Measurements from ENCODE around the gene FICD. TPM values are rescaled to one million over a fixed set of nuclear protein-coding genes. Genes with fewer than 3 reads are reported as not detected.
"Not testable (repeated sequence)": the region's sequence is repeated elsewhere in the genome, so short reads cannot be mapped to it uniquely, and the experiment has no call there.

Gene FICD
- total and polyA plus RNA-seq, 2 donors from 2014 or later: 5.1 to 8.5 TPM

DNA sequence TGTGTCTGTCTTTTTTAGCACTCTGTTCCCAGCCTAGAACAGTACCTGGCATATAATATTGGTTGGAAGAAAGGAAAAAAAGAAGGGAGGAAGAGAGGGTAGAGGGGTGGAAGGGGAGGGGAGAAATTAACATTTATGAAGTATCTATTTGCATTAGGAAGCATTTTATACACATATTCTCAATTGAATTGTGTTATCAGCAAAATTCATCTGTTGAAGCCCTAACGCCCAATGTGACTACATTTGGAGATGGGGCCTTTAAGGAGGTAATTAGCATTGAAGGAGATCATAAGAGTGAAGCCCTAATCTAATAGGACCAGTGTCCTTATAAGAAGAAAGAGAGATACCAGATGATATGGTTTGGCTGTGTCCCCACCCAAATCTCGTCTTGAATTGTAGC lies 30.2 kb upstream of the FICD start:
- no peak overlapping the region for H3K9ac ChIP-seq (ENCODE audit: low read length in 3 of 3)
- no peaks in the 10 kb centered on the region for H3K4me1 ChIP-seq (ENCODE audit: control insufficient read depth in 2 of 3, insufficient read depth in 2 of 3, low read depth in 1 of 3, low read length in 3 of 3)
- FAIRE-seq (no peak), DNase-seq (no peak)
- H3K36me3 ChIP-seq (ENCODE audit: control insufficient read depth in 2 of 3, insufficient read depth in 3 of 3, low read length in 3 of 3): no peaks in the 10 kb centered on the region
- TF ChIP-seq CTCF (IDR thresholded peaks at IDR 0.05; ENCODE audit: borderline replicate concordance, extremely low read depth, insufficient read depth): no peak
- H3K9me3 ChIP-seq (ENCODE audit: control insufficient read depth in 2 of 3, insufficient read depth in 1 of 3, low read length in 3 of 3): peaks cover 0 to 2% (median 0%) of the 10 kb centered on the region in 3 donors
- H3K27ac ChIP-seq (ENCODE audit: low read depth in 2 of 2, low read length in 2 of 2): no peak overlapping the region
- no peaks in the 10 kb centered on the region for H3K27me3 ChIP-seq (ENCODE audit: control insufficient read depth, insufficient read depth, low read length)
- H3K4me3 ChIP-seq (ENCODE audit: low read length in 3 of 3): no peak overlapping the region
- intact Hi-C loops (cut with DNase I): no loop called here

DNA sequence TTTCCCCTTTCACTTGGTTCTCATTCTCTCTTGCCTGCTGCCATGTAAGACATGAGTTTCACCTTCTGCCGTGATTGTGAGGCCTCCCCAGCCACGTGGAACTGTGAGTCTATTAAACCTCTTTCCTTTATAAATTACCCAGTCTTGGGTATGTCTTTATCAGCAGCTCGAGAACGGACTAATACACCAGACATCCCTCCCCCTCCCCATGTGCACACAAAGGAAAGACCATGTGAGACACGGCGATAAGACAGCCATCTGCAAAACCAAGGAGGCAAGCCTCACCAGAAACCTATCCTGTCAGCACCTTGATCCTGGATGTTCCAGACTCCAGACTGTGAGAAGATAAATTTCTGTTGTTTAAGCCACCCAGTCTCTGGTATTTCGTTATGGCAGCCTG lies 29.7 kb upstream of the FICD start:
- intact Hi-C loops (cut with DNase I); H3K9ac ChIP-seq (ENCODE audit: low read length in 3 of 3); H3K27ac ChIP-seq (ENCODE audit: low read depth in 2 of 2, low read length in 2 of 2); H3K4me3 ChIP-seq (ENCODE audit: low read length in 3 of 3); H3K9me3 ChIP-seq (ENCODE audit: control insufficient read depth in 2 of 3, insufficient read depth in 1 of 3, low read length in 3 of 3); FAIRE-seq; DNase-seq; H3K36me3 ChIP-seq (ENCODE audit: control insufficient read depth in 2 of 3, insufficient read depth in 3 of 3, low read length in 3 of 3); H3K4me1 ChIP-seq (ENCODE audit: control insufficient read depth in 2 of 3, insufficient read depth in 2 of 3, low read depth in 1 of 3, low read length in 3 of 3); H3K27me3 ChIP-seq (ENCODE audit: control insufficient read depth, insufficient read depth, low read length): not testable (repeated sequence)

- FAIRE-seq; intact Hi-C loops (cut with DNase I): not testable (repeated sequence)
Observed at GRCh38 chr12:108487029-108487428, 28.0 kb upstream of the FICD start.

DNA sequence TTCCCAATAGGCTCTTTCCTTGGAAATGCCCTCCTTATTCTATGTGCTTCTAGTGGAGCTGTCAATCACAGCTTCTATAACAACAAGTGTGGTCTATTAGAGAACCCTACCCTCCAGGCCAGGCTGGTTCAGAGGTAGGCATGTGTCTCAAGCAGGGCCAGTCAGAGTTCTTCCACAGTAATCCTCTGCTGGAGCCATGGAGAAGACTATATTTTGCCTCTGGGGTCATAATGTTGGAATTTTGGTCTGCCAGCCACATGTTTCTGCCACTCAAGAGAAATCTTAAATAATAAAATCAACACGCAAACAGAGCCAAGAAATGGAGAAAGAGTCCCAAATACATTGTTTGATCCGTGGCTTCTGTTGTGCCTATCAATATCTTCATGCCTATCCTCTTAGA lies 23.8 kb upstream of the FICD start:
- H3K9me3 ChIP-seq (ENCODE audit: control insufficient read depth in 2 of 3, insufficient read depth in 1 of 3, low read length in 3 of 3): peaks cover 0 to 2% (median 0%) of the 10 kb centered on the region in 3 donors
- no peaks in the 10 kb centered on the region for H3K36me3 ChIP-seq (ENCODE audit: control insufficient read depth in 2 of 3, insufficient read depth in 3 of 3, low read length in 3 of 3)
- H3K27ac ChIP-seq (ENCODE audit: low read depth in 2 of 2, low read length in 2 of 2): no peak overlapping the region
- no peak for FAIRE-seq
- no peak overlapping the region for H3K4me3 ChIP-seq (ENCODE audit: low read length in 3 of 3)
- TF ChIP-seq CTCF (IDR thresholded peaks at IDR 0.05; ENCODE audit: borderline replicate concordance, extremely low read depth, insufficient read depth): no peak
- no peaks in the 10 kb centered on the region for H3K27me3 ChIP-seq (ENCODE audit: control insufficient read depth, insufficient read depth, low read length)
- intact Hi-C loops (cut with DNase I): no loop called here
- no peak overlapping the region for H3K9ac ChIP-seq (ENCODE audit: low read length in 3 of 3)
- no peaks in the 10 kb centered on the region for H3K4me1 ChIP-seq (ENCODE audit: control insufficient read depth in 2 of 3, insufficient read depth in 2 of 3, low read depth in 1 of 3, low read length in 3 of 3)
- DNase-seq: no peak

More at GRCh38 chr12:108487029-108487428, 28.0 kb upstream of the FICD start:
- not testable (repeated sequence) for H3K9me3 ChIP-seq (ENCODE audit: control insufficient read depth in 2 of 3, insufficient read depth in 1 of 3, low read length in 3 of 3); H3K27ac ChIP-seq (ENCODE audit: low read depth in 2 of 2, low read length in 2 of 2); H3K4me1 ChIP-seq (ENCODE audit: control insufficient read depth in 2 of 3, insufficient read depth in 2 of 3, low read depth in 1 of 3, low read length in 3 of 3); H3K9ac ChIP-seq (ENCODE audit: low read length in 3 of 3); H3K36me3 ChIP-seq (ENCODE audit: control insufficient read depth in 2 of 3, insufficient read depth in 3 of 3, low read length in 3 of 3); H3K27me3 ChIP-seq (ENCODE audit: control insufficient read depth, insufficient read depth, low read length); DNase-seq; H3K4me3 ChIP-seq (ENCODE audit: low read length in 3 of 3)

GRCh38 chr12:108495054-108495453 lies 20.0 kb upstream of the FICD start:
- no peaks in the 10 kb centered on the region for H3K9me3 ChIP-seq (ENCODE audit: control insufficient read depth in 2 of 3, insufficient read depth in 1 of 3, low read length in 3 of 3)
- DNase-seq (peak in 2 of 5 donors; percentile 24 to 37), FAIRE-seq (no peak)
- no peaks in the 10 kb centered on the region for H3K36me3 ChIP-seq (ENCODE audit: control insufficient read depth in 2 of 3, insufficient read depth in 3 of 3, low read length in 3 of 3)
- no peak overlapping the region for H3K9ac ChIP-seq (ENCODE audit: low read length in 3 of 3)
- H3K4me3 ChIP-seq (ENCODE audit: low read length in 3 of 3): no peak overlapping the region
- H3K27me3 ChIP-seq (ENCODE audit: control insufficient read depth, insufficient read depth, low read length): no peaks in the 10 kb centered on the region
- no peak overlapping the region for H3K27ac ChIP-seq (ENCODE audit: low read depth in 2 of 2, low read length in 2 of 2)
- peak; percentile 24 for TF ChIP-seq CTCF (IDR thresholded peaks at IDR 0.05; ENCODE audit: borderline replicate concordance, extremely low read depth, insufficient read depth)
- no peaks in the 10 kb centered on the region for H3K4me1 ChIP-seq (ENCODE audit: control insufficient read depth in 2 of 3, insufficient read depth in 2 of 3, low read depth in 1 of 3, low read length in 3 of 3)
- intact Hi-C loops (cut with DNase I): no loop called here

Data from kidney (tissue), 14 donors.